Esophagus muscularis mucosa (tissue), 4 donors: ENCODE results near the gene INPP4B. TPM values are rescaled to one million over a fixed set of nuclear protein-coding genes. Genes with fewer than 3 reads are reported as not detected.
"Not testable (repeated sequence)": the region's sequence is repeated elsewhere in the genome, so short reads cannot be mapped to it uniquely, and the experiment has no call there.

Source experiments
- DNase-seq: peaks from one replicate; pipeline ENCODE4 v3.0.0-alpha.2; 2017; ENCODE audit errors: extremely low spot score
- H3K27ac ChIP-seq, 4 donors: fragments of 200-600 bp; sonication (generic); replicated peaks in 1 of 4; 1 replicate in 3 of 4; 2 replicates in 1 of 4; pipeline ENCODE4 v1.5.1; 2016 to 2019; ENCODE audit warnings: mild to moderate bottlenecking in 1 of 4
- H3K27me3 ChIP-seq, 4 donors: fragments of 200-600 bp; sonication (generic); one replicate each; pipeline versions ENCODE4 v1.5.1 to v1.6.0; 2016 to 2019
- H3K36me3 ChIP-seq, 4 donors: fragments of 200-600 bp; sonication (generic); one replicate each; pipeline ENCODE4 v1.5.1; 2016 to 2019
- H3K4me1 ChIP-seq, 4 donors: fragments of 200-600 bp; sonication (generic); one replicate each; pipeline ENCODE4 v1.5.1; 2016 to 2019
- H3K4me3 ChIP-seq, 4 donors: fragments of 200-600 bp; sonication (generic); 1 replicate in 2 of 4; 2 replicates in 2 of 4; pipeline ENCODE4 v1.5.1; 2016 to 2019; ENCODE audit warnings: mild to moderate bottlenecking in 4 of 4, moderate library complexity in 1 of 4
- H3K9me3 ChIP-seq, 4 donors: fragments of 200-600 bp; sonication (generic); 1 replicate in 3 of 4; 2 replicates in 1 of 4; pipeline ENCODE4 v1.5.1; 2016 to 2019
- CTCF ChIP-seq, 3 experiments: fragments of 200-600 bp in 2 of 3; fragments of 450-650 bp in 1 of 3; sonication (generic) in 2 of 3; IDR thresholded peaks; one replicate each; pipeline ENCODE4 v1.5.1; 2017 to 2019; ENCODE audit warnings: antibody characterized with exemption in 3 of 3, mild to moderate bottlenecking in 2 of 3, moderate library complexity in 1 of 3
- EP300 ChIP-seq: sonication (generic); formaldehyde crosslinking; IDR thresholded peaks from one replicate; pipeline ENCODE4 v1.6.1; 2017; ENCODE audit warnings: antibody characterized with exemption
- POLR2A ChIP-seq: fragments of 450-650 bp; IDR thresholded peaks from one replicate; pipeline ENCODE4 v1.6.1; 2017; ENCODE audit warnings: antibody characterized with exemption, moderate library complexity, mild to moderate bottlenecking, low read depth
- POLR2AphosphoS5 ChIP-seq, 2 donors: sonication (generic); formaldehyde crosslinking; IDR thresholded peaks; one replicate each; pipeline ENCODE4 v1.6.1; 2017; ENCODE audit warnings: antibody characterized with exemption in 2 of 2
- WGBS: methylation state at CpG from one replicate; pipeline ENCODE4 v1.1.5; 2018; 5-methylcytosine and 5-hydroxymethylcytosine counted together
- intact Hi-C: fragments of 100-400 bp; cut with DNase I; formaldehyde crosslinking; loops from one replicate; pipeline ENCODE4 v1.15.1; 2023
- total RNA-seq, 4 donors: library from RNA; depleted of rRNA; stranded (reverse); fragments of >200 nt; gene quantifications; one replicate each; pipeline versions ENCODE4 v1.1.0 to v1.2.1, GENCODE V29; 2016

INPP4B gene
- total RNA-seq, 4 donors from 2014 or later = 12.7 to 23.4 (median 15.9) TPM

GRCh38 chr4:142404191-142404611 is 441.9 kb downstream of the INPP4B start:
- no peak for DNase-seq
- WGBS = 29% methylated on average over 3 of the region's 3 CpGs

GRCh38 chr4:142402900-142403299 is 443.2 kb downstream of the INPP4B start:
- no peaks in the 10 kb centered on the region for H3K27me3 ChIP-seq
- no peaks in the 10 kb centered on the region for H3K9me3 ChIP-seq
- TF ChIP-seq POLR2AphosphoS5 (IDR thresholded peaks at IDR 0.05) = no peak
- no peak for TF ChIP-seq CTCF (IDR thresholded peaks at IDR 0.05)
- TF ChIP-seq EP300 = no peak
- no peak for TF ChIP-seq POLR2A
- no peak overlapping the region for H3K4me3 ChIP-seq
- intact Hi-C loops = no loop called here
- H3K27ac ChIP-seq = no peak overlapping the region
- no peak for DNase-seq
- no peaks in the 10 kb centered on the region for H3K36me3 ChIP-seq
- peaks cover 23 to 30% (median 24%) of the 10 kb centered on the region in 4 donors for H3K4me1 ChIP-seq
- 87% methylated on average over 2 of the region's 2 CpGs for WGBS

More at GRCh38 chr4:142404191-142404611, 441.9 kb downstream of the INPP4B start:
- no peaks in the 10 kb centered on the region for H3K27me3 ChIP-seq
- H3K4me3 ChIP-seq = peak overlapping the region; percentile 52 to 64 (median 57)
- H3K27ac ChIP-seq = peak overlapping the region in 1 of 4 donors; percentile 71
- intact Hi-C loops = no loop called here
- H3K4me1 ChIP-seq = peaks cover 23 to 30% (median 24%) of the 10 kb centered on the region in 4 donors
- TF ChIP-seq POLR2A = no peak
- no peak for TF ChIP-seq POLR2AphosphoS5 (IDR thresholded peaks at IDR 0.05)
- TF ChIP-seq EP300 = no peak
- no peak for TF ChIP-seq CTCF (IDR thresholded peaks at IDR 0.05)
- no peaks in the 10 kb centered on the region for H3K36me3 ChIP-seq
- H3K9me3 ChIP-seq = no peaks in the 10 kb centered on the region

- no peak for DNase-seq
- peaks cover 23 to 30% (median 24%) of the 10 kb centered on the region in 4 donors for H3K4me1 ChIP-seq
- H3K27me3 ChIP-seq = no peaks in the 10 kb centered on the region
- no peak overlapping the region for H3K27ac ChIP-seq
- H3K36me3 ChIP-seq = no peaks in the 10 kb centered on the region
- 59% methylated on average over 2 of the region's 2 CpGs for WGBS
- H3K4me3 ChIP-seq = no peak overlapping the region
- TF ChIP-seq POLR2AphosphoS5 (IDR thresholded peaks at IDR 0.05) = no peak
- TF ChIP-seq EP300 = no peak
- TF ChIP-seq CTCF (IDR thresholded peaks at IDR 0.05) = no peak
- no peak for TF ChIP-seq POLR2A
- intact Hi-C loops = no loop called here
- no peaks in the 10 kb centered on the region for H3K9me3 ChIP-seq
Observed at GRCh38 chr4:142402156-142402555, 443.9 kb downstream of the INPP4B start.

- intact Hi-C loops, H3K27ac ChIP-seq: not testable (repeated sequence)
Observed at GRCh38 chr4:142397364-142397991, 448.6 kb downstream of the INPP4B start.

GRCh38 chr4:142396279-142396678 is 449.8 kb downstream of the INPP4B start:
- Histone ChIP-seq H3K4me1 (no peaks in the 10 kb centered on the region), H3K4me3 (no peak overlapping the region), H3K27me3 (no peaks in the 10 kb centered on the region), H3K36me3 (no peaks in the 10 kb centered on the region), H3K9me3 (no peaks in the 10 kb centered on the region), H3K27ac (no peak overlapping the region)
- no peak for DNase-seq
- TF ChIP-seq CTCF (IDR thresholded peaks at IDR 0.05) (no peak), POLR2A (no peak), POLR2AphosphoS5 (IDR thresholded peaks at IDR 0.05) (no peak), EP300 (no peak)
- intact Hi-C loops = no loop called here
- WGBS = 41% methylated on average over 1 of the region's 1 CpG

More at GRCh38 chr4:142397364-142397991, 448.6 kb downstream of the INPP4B start:
- H3K4me3 ChIP-seq, H3K27me3 ChIP-seq, DNase-seq, H3K36me3 ChIP-seq, H3K4me1 ChIP-seq, H3K9me3 ChIP-seq: not testable (repeated sequence)
- 94% methylated on average over 16 of the region's 16 CpGs for WGBS
